NB4 (cell line): ENCODE results near the gene HCFC2.
A peak's percentile ranks its signal among the peaks of the same experiment; 100 is the strongest.

Experiments
- DNase-seq: peaks from one replicate; pipeline ENCODE4 v3.0.0; 2010; ENCODE audit warnings: low read depth
- H3K4me3 ChIP-seq: one replicate; pipeline ENCODE4 v1.5.1; 2011; ENCODE audit warnings: mild to moderate bottlenecking, low read depth, low read length, moderate library complexity
- MYC ChIP-seq: IDR thresholded peaks from 2 replicates; pipeline ENCODE4 v1.6.1; 2011; ENCODE audit warnings: low read depth, low read length
- POLR2A ChIP-seq: IDR thresholded peaks from 2 replicates; pipeline ENCODE4 v1.6.1; 2011; ENCODE audit warnings: mild to moderate bottlenecking; ENCODE audit not compliant: insufficient read length; ENCODE audit errors: extremely low read depth
- TF ChIP-seq, protein P1 (sequence below): IDR thresholded peaks from one replicate; pipeline ENCODE4 v1.5.1; 2012; ENCODE audit warnings: low read depth, low read length
- TF ChIP-seq, protein P2 (sequence below): IDR thresholded peaks from 2 replicates; pipeline ENCODE4 v1.6.1; 2011; ENCODE audit warnings: low read depth, low read length

Gene HCFC2

GRCh38 chr12:104132351-104132956 is 68.1 kb downstream of the HCFC2 start:
- TF ChIP-seq, protein P1, sequence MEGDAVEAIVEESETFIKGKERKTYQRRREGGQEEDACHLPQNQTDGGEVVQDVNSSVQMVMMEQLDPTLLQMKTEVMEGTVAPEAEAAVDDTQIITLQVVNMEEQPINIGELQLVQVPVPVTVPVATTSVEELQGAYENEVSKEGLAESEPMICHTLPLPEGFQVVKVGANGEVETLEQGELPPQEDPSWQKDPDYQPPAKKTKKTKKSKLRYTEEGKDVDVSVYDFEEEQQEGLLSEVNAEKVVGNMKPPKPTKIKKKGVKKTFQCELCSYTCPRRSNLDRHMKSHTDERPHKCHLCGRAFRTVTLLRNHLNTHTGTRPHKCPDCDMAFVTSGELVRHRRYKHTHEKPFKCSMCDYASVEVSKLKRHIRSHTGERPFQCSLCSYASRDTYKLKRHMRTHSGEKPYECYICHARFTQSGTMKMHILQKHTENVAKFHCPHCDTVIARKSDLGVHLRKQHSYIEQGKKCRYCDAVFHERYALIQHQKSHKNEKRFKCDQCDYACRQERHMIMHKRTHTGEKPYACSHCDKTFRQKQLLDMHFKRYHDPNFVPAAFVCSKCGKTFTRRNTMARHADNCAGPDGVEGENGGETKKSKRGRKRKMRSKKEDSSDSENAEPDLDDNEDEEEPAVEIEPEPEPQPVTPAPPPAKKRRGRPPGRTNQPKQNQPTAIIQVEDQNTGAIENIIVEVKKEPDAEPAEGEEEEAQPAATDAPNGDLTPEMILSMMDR = no peak
- DNase-seq = no peak
- H3K4me3 ChIP-seq = no peak overlapping the region

GRCh38 chr12:104133321-104133720 is 69.0 kb downstream of the HCFC2 start:
- no peak overlapping the region for H3K4me3 ChIP-seq
- peak; percentile 62 for DNase-seq
- TF ChIP-seq, protein P1 = no peak
- TF ChIP-seq POLR2A (no peak), MYC (no peak)
- TF ChIP-seq, protein P2, sequence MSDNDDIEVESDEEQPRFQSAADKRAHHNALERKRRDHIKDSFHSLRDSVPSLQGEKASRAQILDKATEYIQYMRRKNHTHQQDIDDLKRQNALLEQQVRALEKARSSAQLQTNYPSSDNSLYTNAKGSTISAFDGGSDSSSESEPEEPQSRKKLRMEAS = no peak

- DNase-seq = no peak
Measured at GRCh38 chr12:104133866-104134265, 69.5 kb downstream of the HCFC2 start.

DNA sequence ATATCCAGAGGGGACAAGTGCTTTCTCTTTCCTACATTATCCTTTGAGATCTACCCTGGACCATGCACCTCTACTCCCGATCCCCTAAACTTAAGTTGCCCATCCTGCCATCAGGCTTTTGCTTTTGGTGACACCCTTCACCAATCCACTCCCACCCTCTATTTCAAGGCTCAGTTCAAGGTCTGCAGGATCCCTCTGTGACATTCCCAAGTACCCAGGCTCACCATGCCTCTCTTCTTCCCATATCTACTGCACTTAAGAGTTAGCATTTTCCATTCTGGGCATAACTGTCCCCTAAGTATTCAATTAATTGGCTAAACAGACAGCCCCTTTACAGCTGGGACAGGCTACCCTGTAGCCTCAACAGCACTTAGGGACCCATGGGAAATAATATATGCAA is 70.6 kb downstream of the HCFC2 start:
- TF ChIP-seq, protein P2 = no peak
- no peak for TF ChIP-seq POLR2A
- TF ChIP-seq, protein P1 = no peak
- no peak for TF ChIP-seq MYC
- peak; percentile 63 for DNase-seq
- H3K4me3 ChIP-seq = no peak overlapping the region

More at GRCh38 chr12:104133866-104134265, 69.5 kb downstream of the HCFC2 start:
- H3K4me3 ChIP-seq = no peak overlapping the region
- no peak for TF ChIP-seq POLR2A
- no peak for TF ChIP-seq MYC
- TF ChIP-seq, protein P2 = no peak
- TF ChIP-seq, protein P1 = no peak

- peak overlapping the region; percentile 84 for H3K4me3 ChIP-seq
- no peak for TF ChIP-seq MYC
- TF ChIP-seq, protein P2 = no peak
- TF ChIP-seq POLR2A = no peak
- TF ChIP-seq, protein P1 = no peak
- DNase-seq = peak; percentile 15
Measured at GRCh38 chr12:104136577-104136976, 72.2 kb downstream of the HCFC2 start.
